Transverse colon (tissue), 4 donors: ENCODE measurements around the gene IGFL2. TPM values are rescaled to one million over a fixed set of nuclear protein-coding genes. Genes with fewer than 3 reads are reported as not detected.

Experiments
- DNase-seq: peaks from one replicate; pipeline ENCODE4 v3.0.0-alpha.2; 2019
- H3K27ac ChIP-seq, 4 donors: fragments of 200-600 bp; sonication (generic); 2 replicates each; pipeline ENCODE4 v1.5.1; 2016 to 2018; ENCODE audit warnings: inconsistent platforms in 4 of 4
- H3K27me3 ChIP-seq: fragments of 200-600 bp; sonication (generic); 2 replicates; pipeline ENCODE4 v1.5.1; 2017; ENCODE audit warnings: inconsistent platforms
- H3K36me3 ChIP-seq, 4 donors: fragments of 200-600 bp; sonication (generic); 2 replicates each; pipeline ENCODE4 v1.5.1; 2017 to 2019; ENCODE audit warnings: inconsistent platforms in 4 of 4
- H3K4me1 ChIP-seq, 4 donors: fragments of 200-600 bp; sonication (generic); 2 replicates each; pipeline ENCODE4 v1.5.1; 2017 to 2020; ENCODE audit warnings: inconsistent platforms in 4 of 4
- H3K4me3 ChIP-seq, 4 donors: fragments of 200-600 bp; sonication (generic); 1 replicate in 1 of 4; 2 replicates in 3 of 4; pipeline versions ENCODE4 v1.5.1 to v1.6.1; 2017 to 2019; ENCODE audit warnings: inconsistent platforms in 4 of 4
- H3K9me3 ChIP-seq, 2 donors: fragments of 200-600 bp; sonication (generic); 2 replicates each; pipeline ENCODE4 v1.5.1; 2017 to 2019; ENCODE audit warnings: inconsistent platforms in 2 of 2
- CTCF ChIP-seq, 5 experiments: fragments of 200-600 bp in 3 of 5; fragments of 450-650 bp in 2 of 5; sonication (generic) in 3 of 5; IDR thresholded peaks; 1 replicate in 2 of 5; 2 replicates in 3 of 5; pipeline ENCODE4 v1.5.1; 2016 to 2017; ENCODE audit warnings: antibody characterized with exemption in 5 of 5, inconsistent platforms in 3 of 5, mild to moderate bottlenecking in 2 of 5, moderate library complexity in 1 of 5
- EP300 ChIP-seq: sonication (generic); formaldehyde crosslinking; IDR thresholded peaks from one replicate; pipeline ENCODE4 v1.6.1; 2017; ENCODE audit warnings: antibody characterized with exemption, low read depth
- POLR2A ChIP-seq: fragments of 450-650 bp; IDR thresholded peaks from one replicate; pipeline ENCODE4 v1.6.1; 2016; ENCODE audit warnings: antibody characterized with exemption, mild to moderate bottlenecking, moderate library complexity
- POLR2AphosphoS5 ChIP-seq, 3 donors: sonication (generic); formaldehyde crosslinking; IDR thresholded peaks; one replicate each; pipeline ENCODE4 v1.6.1; 2016; ENCODE audit warnings: antibody characterized with exemption in 3 of 3
- WGBS, 2 donors: methylation state at CpG; one replicate each; pipeline ENCODE4 v1.1.5; 2018; ENCODE audit warnings: low coverage in 1 of 2; 5-methylcytosine and 5-hydroxymethylcytosine counted together
- in situ Hi-C, 4 donors: fragments of 200-750 bp; cut with MboI; loops; one replicate each; pipeline versions ENCODE4 v1.15.0 to v1.15.1; 2017; ENCODE audit warnings: low sequenced_read_pairs in 3 of 4, low pct_ligation_motif_present in 1 of 4, low pct_unique_long_range_greater_than_20kb in 1 of 4
- intact Hi-C: fragments of 100-400 bp; cut with DNase I; formaldehyde crosslinking; loops from one replicate; pipeline ENCODE4 v1.15.1; 2023; ENCODE audit warnings: low total_unique reads
- total RNA-seq, 4 donors: library from RNA; depleted of rRNA; stranded (reverse); fragments of >200 nt; gene quantifications; one replicate each; pipeline ENCODE4 v1.1.0, GENCODE V29; 2016

The IGFL2 gene
- total RNA-seq, 4 donors from 2014 or later: not detected

- no peak overlapping the region for H3K27ac ChIP-seq
- peaks cover 0 to 5% (median 0%) of the 10 kb centered on the region in 4 donors for H3K4me1 ChIP-seq
- intact Hi-C loops: no loop called here
- no peaks in the 10 kb centered on the region for H3K9me3 ChIP-seq
- in situ Hi-C loops: no loop called here
- TF ChIP-seq CTCF (IDR thresholded peaks at IDR 0.05) (no peak), POLR2A (no peak), POLR2AphosphoS5 (IDR thresholded peaks at IDR 0.05) (no peak), EP300 (no peak)
- DNase-seq: no peak
- 75% methylated on average over 1 of the region's 1 CpG; no CpG with 5 or more reads in 1 of the 2 donors for WGBS, 2 donors
- H3K27me3 ChIP-seq: no peaks in the 10 kb centered on the region
- no peak overlapping the region for H3K4me3 ChIP-seq
- no peaks in the 10 kb centered on the region for H3K36me3 ChIP-seq
Measured at GRCh38 chr19:46141421-46141820, 6.6 kb upstream of the IGFL2 start.

GRCh38 chr19:46142294-46142693 is 5.7 kb upstream of the IGFL2 start:
- Histone ChIP-seq H3K4me1 (peaks cover 0 to 5% (median 0%) of the 10 kb centered on the region in 4 donors), H3K27ac (no peak overlapping the region), H3K36me3 (no peaks in the 10 kb centered on the region), H3K9me3 (no peaks in the 10 kb centered on the region), H3K27me3 (no peaks in the 10 kb centered on the region), H3K4me3 (no peak overlapping the region)
- TF ChIP-seq POLR2AphosphoS5 (IDR thresholded peaks at IDR 0.05) (no peak), CTCF (IDR thresholded peaks at IDR 0.05) (no peak), EP300 (no peak)
- intact Hi-C loops: no loop called here
- 69 to 77% methylated on average over 4 of the region's 4 CpGs for WGBS, 2 donors
- DNase-seq: no peak
- in situ Hi-C loops: no loop called here

GRCh38 chr19:46144756-46145155 is 3.3 kb upstream of the IGFL2 start:
- TF ChIP-seq EP300: no peak
- TF ChIP-seq POLR2A: no peak
- no peak for TF ChIP-seq POLR2AphosphoS5 (IDR thresholded peaks at IDR 0.05)
- no peak for TF ChIP-seq CTCF (IDR thresholded peaks at IDR 0.05)
- Histone ChIP-seq H3K4me3 (no peak overlapping the region), H3K27me3 (no peaks in the 10 kb centered on the region), H3K36me3 (no peaks in the 10 kb centered on the region), H3K27ac (peak overlapping the region in 1 of 4 donors; percentile 28), H3K4me1 (peaks cover 0 to 5% (median 0%) of the 10 kb centered on the region in 4 donors), H3K9me3 (no peaks in the 10 kb centered on the region)
- in situ Hi-C loops (no loop called here), intact Hi-C loops (no loop called here)
- WGBS, 2 donors: 23 to 29% methylated on average over 3 of the region's 3 CpGs
- peak; percentile 24 for DNase-seq

GRCh38 chr19:46147166-46147740 is 785 bp upstream of the IGFL2 start:
- intact Hi-C loops: no loop called here
- TF ChIP-seq EP300 (no peak), CTCF (IDR thresholded peaks at IDR 0.05) (no peak), POLR2A (no peak), POLR2AphosphoS5 (IDR thresholded peaks at IDR 0.05) (no peak)
- Histone ChIP-seq H3K27ac (no peak overlapping the region), H3K36me3 (no peaks in the 10 kb centered on the region), H3K4me1 (peaks cover 0 to 5% (median 0%) of the 10 kb centered on the region in 4 donors), H3K4me3 (no peak overlapping the region), H3K9me3 (no peaks in the 10 kb centered on the region), H3K27me3 (no peaks in the 10 kb centered on the region)
- WGBS, 2 donors: 74 to 80% methylated on average over 7 to 8 of the region's 8 CpGs
- in situ Hi-C loops: no loop called here
- no peak for DNase-seq
